K562 (cell line): ENCODE measurements around the gene C6orf62. TPM values are rescaled to one million over a fixed set of nuclear protein-coding genes. Genes with fewer than 3 reads are reported as not detected.
A peak's percentile ranks its signal among the peaks of the same experiment; 100 is the strongest.

Experiments
- BCOR ChIP-seq: fragments of 450-650 bp; IDR thresholded peaks from 2 replicates; pipeline ENCODE4 v1.6.1; 2016
- MTA1 ChIP-seq: fragments of 450-650 bp; IDR thresholded peaks from 2 replicates; pipeline ENCODE4 v1.6.1; 2017; ENCODE audit warnings: borderline replicate concordance
- MTA3 ChIP-seq: fragments of 450-650 bp; formaldehyde crosslinking; IDR thresholded peaks from 2 replicates; pipeline ENCODE4 v1.6.1; 2017; ENCODE audit warnings: mild to moderate bottlenecking, borderline replicate concordance
- NFIC ChIP-seq: fragments of 450-650 bp; IDR thresholded peaks from 2 replicates; pipeline ENCODE4 v1.6.1; 2017; ENCODE audit warnings: mild to moderate bottlenecking, inconsistent platforms
- NKRF ChIP-seq: fragments of 450-650 bp; IDR thresholded peaks from 2 replicates; pipeline ENCODE4 v1.6.1; 2016; ENCODE audit warnings: borderline replicate concordance
- NR1H2 ChIP-seq: sonication (generic); formaldehyde crosslinking; IDR thresholded peaks from 2 replicates; pipeline ENCODE4 v1.4.0; 2020; ENCODE audit warnings: mild to moderate bottlenecking, missing genetic modification reagents
- NRF1 ChIP-seq, 2 experiments: fragments of 450-650 bp; IDR thresholded peaks in 1 of 2; conservative IDR thresholded peaks in 1 of 2; 2 replicates each; pipeline ENCODE4 v1.6.1; 2014; ENCODE audit warnings: mild to moderate bottlenecking in 2 of 2
- OTX1 ChIP-seq: fragments of 450-650 bp; formaldehyde crosslinking; IDR thresholded peaks from 2 replicates; pipeline ENCODE4 v1.4.0; 2022; ENCODE audit warnings: mild to moderate bottlenecking
- SMAD4 ChIP-seq: fragments of 250-450 bp; sonication (Bioruptor Pico); conservative IDR thresholded peaks from 2 replicates; pipeline ENCODE4 v1.8.0; 2021; ENCODE audit warnings: inconsistent platforms, mild to moderate bottlenecking, moderate library complexity
- SMARCE1 ChIP-seq: fragments of 450-650 bp; IDR thresholded peaks from 2 replicates; pipeline ENCODE4 v1.7.1; 2016; ENCODE audit warnings: mild to moderate bottlenecking
- SRSF9 ChIP-seq: fragments of 200-400 bp; formaldehyde crosslinking; IDR thresholded peaks from 2 replicates; pipeline ENCODE4 v1.6.1; 2017; ENCODE audit warnings: low read depth, low read length, borderline replicate concordance
- YY1 ChIP-seq, 3 experiments: IDR thresholded peaks; 2 replicates each; pipeline ENCODE4 v1.6.1; 2011; ENCODE audit warnings: low read length in 2 of 3, mild to moderate bottlenecking in 2 of 3, moderate library complexity in 2 of 3, borderline replicate concordance in 1 of 3, control low read depth in 1 of 3, low read depth in 1 of 3; ENCODE audit not compliant: insufficient read depth in 3 of 3, insufficient replicate concordance in 2 of 3, control insufficient read depth in 1 of 3, insufficient read length in 1 of 3; ENCODE audit errors: extremely low read depth in 1 of 3
- ZBTB1 ChIP-seq: sonication (generic); formaldehyde crosslinking; IDR thresholded peaks from 2 replicates; pipeline ENCODE4 v1.8.1; 2023; ENCODE audit warnings: missing genetic modification reagents, low read depth, mild to moderate bottlenecking, borderline replicate concordance
- ZFPM2 ChIP-seq: fragments of 250-450 bp; sonication (Bioruptor Pico); IDR thresholded peaks from 2 replicates; pipeline ENCODE4 v1.5.1; 2022; ENCODE audit warnings: mild to moderate bottlenecking
- ZNF175 ChIP-seq: fragments of 200-800 bp; sonication (Bioruptor generic); IDR thresholded peaks from 2 replicates; pipeline ENCODE4 v1.6.1; 2016; ENCODE audit warnings: low read depth, mild to moderate bottlenecking, missing genetic modification characterization, missing compliant biosample characterization
- ZNF184 ChIP-seq: sonication (generic); formaldehyde crosslinking; IDR thresholded peaks from 2 replicates; pipeline ENCODE4 v1.5.0; 2020; ENCODE audit warnings: missing genetic modification reagents
- ZNF217 ChIP-seq: sonication (generic); formaldehyde crosslinking; IDR thresholded peaks from 2 replicates; pipeline ENCODE4 v1.8.0; 2022; ENCODE audit warnings: mild to moderate bottlenecking, missing genetic modification reagents
- ZNF518B ChIP-seq: fragments of 250-450 bp; sonication (Bioruptor Pico); IDR thresholded peaks from 2 replicates; pipeline ENCODE4 v1.5.0; 2021; ENCODE audit warnings: mild to moderate bottlenecking, moderate library complexity
- ZNF586 ChIP-seq: fragments of 450-650 bp; formaldehyde crosslinking; conservative IDR thresholded peaks from 2 replicates; pipeline ENCODE4 v1.4.0; 2020; ENCODE audit warnings: mild to moderate bottlenecking, moderate library complexity
- polyA plus RNA-seq, 8 experiments: library from polyadenylated mRNA; depleted of rRNA in 4 of 8; stranded (reverse) in 5 of 8; unstranded in 3 of 8; fragments of >200 nt; fragmentation: Nextera tagmentation in 2 of 8; fragmentation: Illumina TruSeq in 1 of 8; extraction: Ambion mirVana in 2 of 8; extraction: Trizol in 1 of 8; gene quantifications; 2 replicates each; pipeline versions ENCODE4 v1.2.1 to v1.2.3, GENCODE V29; 2011 to 2014; ENCODE audit warnings: inconsistent platforms in 1 of 8, missing spikeins in 1 of 8
- total RNA-seq, 7 experiments: library from RNA; depleted of rRNA in 6 of 7; stranded (reverse); fragments of >200 nt in 6 of 7; fragmentation: Illumina TruSeq in 2 of 7; extraction: Trizol in 2 of 7; gene quantifications; 2 replicates each; pipeline versions ENCODE4 v1.2.1 to v1.2.3, GENCODE V29; 2011 to 2021; ENCODE audit warnings: low replicate concordance in 1 of 7
- TF ChIP-seq, protein P1 (sequence below): sonication (generic); formaldehyde crosslinking; IDR thresholded peaks from 2 replicates; pipeline ENCODE4 v1.9.0; 2022; ENCODE audit warnings: mild to moderate bottlenecking, missing genetic modification reagents
- TF ChIP-seq, protein P2 (sequence below): fragments of 250-450 bp; sonication (Bioruptor Pico); IDR thresholded peaks from 2 replicates; pipeline ENCODE4 v1.8.0; 2022; ENCODE audit warnings: inconsistent platforms

The C6orf62 gene
- total and polyA plus RNA-seq, 9 of the 15 experiments (the other 6 are each of a cell fraction or from before 2014, with no cell fraction given), result 48.5 to 579 (median 111) TPM

GRCh38 chr6:24721461-24722215 is 2.7 kb upstream of the C6orf62 start (continued):
- TF ChIP-seq SMAD4 (CRISPR knock-in tag), result peak; percentile 83
- TF ChIP-seq SRSF9, result no peak
- peak; percentile 95; the same call in 1 of the 2 replicates for TF ChIP-seq NKRF
- no peak for TF ChIP-seq YY1 (IDR thresholded peaks at IDR 0.05; ENCODE audit: borderline replicate concordance in 1 of 3, control insufficient read depth in 1 of 3, extremely low read depth in 1 of 3, insufficient read depth in 3 of 3, insufficient read length in 1 of 3, insufficient replicate concordance in 2 of 3, low read depth in 1 of 3, low read length in 2 of 3)
- TF ChIP-seq NR1H2, result no peak
- TF ChIP-seq NFIC, result no peak
- TF ChIP-seq BCOR, result no peak
- no peak for TF ChIP-seq ZNF184
- TF ChIP-seq, protein P1, sequence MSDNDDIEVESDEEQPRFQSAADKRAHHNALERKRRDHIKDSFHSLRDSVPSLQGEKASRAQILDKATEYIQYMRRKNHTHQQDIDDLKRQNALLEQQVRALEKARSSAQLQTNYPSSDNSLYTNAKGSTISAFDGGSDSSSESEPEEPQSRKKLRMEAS, result peak; percentile 100
- TF ChIP-seq ZNF217 (CRISPR knock-in tag), result peak; percentile 91; the same call in 1 of the 2 replicates
- TF ChIP-seq OTX1, result peak; percentile 71
- no peak for TF ChIP-seq ZNF586 (CRISPR knock-in tag)
- TF ChIP-seq NRF1 (conservative IDR thresholded peaks at IDR 0.05 in 1 of 2, IDR thresholded peaks at IDR 0.05 in 1 of 2), result no peak; a peak in 1 of 4 replicates
- TF ChIP-seq MTA3, result peak; percentile 56; the same call in 1 of the 2 replicates
- no peak for TF ChIP-seq ZNF518B (CRISPR knock-in tag)
- 0 out of 2 replicates have a peak, but pooled peaks have one; percentile 79 for TF ChIP-seq ZFPM2 (CRISPR knock-in tag)
- TF ChIP-seq, protein P2, sequence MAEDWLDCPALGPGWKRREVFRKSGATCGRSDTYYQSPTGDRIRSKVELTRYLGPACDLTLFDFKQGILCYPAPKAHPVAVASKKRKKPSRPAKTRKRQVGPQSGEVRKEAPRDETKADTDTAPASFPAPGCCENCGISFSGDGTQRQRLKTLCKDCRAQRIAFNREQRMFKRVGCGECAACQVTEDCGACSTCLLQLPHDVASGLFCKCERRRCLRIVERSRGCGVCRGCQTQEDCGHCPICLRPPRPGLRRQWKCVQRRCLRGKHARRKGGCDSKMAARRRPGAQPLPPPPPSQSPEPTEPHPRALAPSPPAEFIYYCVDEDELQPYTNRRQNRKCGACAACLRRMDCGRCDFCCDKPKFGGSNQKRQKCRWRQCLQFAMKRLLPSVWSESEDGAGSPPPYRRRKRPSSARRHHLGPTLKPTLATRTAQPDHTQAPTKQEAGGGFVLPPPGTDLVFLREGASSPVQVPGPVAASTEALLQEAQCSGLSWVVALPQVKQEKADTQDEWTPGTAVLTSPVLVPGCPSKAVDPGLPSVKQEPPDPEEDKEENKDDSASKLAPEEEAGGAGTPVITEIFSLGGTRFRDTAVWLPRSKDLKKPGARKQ (CRISPR knock-in tag), result peak; percentile 43
- no peak for TF ChIP-seq MTA1
- TF ChIP-seq ZBTB1 (CRISPR knock-in tag), result peak; percentile 85
- peak; percentile 65 for TF ChIP-seq SMARCE1
- peak; percentile 94 for TF ChIP-seq ZNF175
